H1 (cell line): ENCODE measurements around the gene GDPD4. TPM values are rescaled to one million over a fixed set of nuclear protein-coding genes. Genes with fewer than 3 reads are reported as not detected.

Experiments used
- CTCF ChIA-PET: fragments of 300-600 bp; sonication (Branson Sonifier 250); formaldehyde crosslinking; loops from one replicate; lab custom pipeline; 2021; ENCODE audit not compliant: partially characterized antibody; lab: Charles Lee
- POLR2A ChIA-PET: fragments of 300-600 bp; sonication (Branson Sonifier 250); formaldehyde crosslinking; loops from one replicate; lab custom pipeline; 2021; ENCODE audit warnings: inconsistent platforms; ENCODE audit not compliant: partially characterized antibody; lab: Charles Lee
- DNase-seq, 2 experiments: peaks; one replicate each; pipeline versions ENCODE4 v3.0.0 to v3.0.0-alpha.2; 2010 to 2022; ENCODE audit warnings: low spot score in 2 of 2, low read depth in 1 of 2, mixed read lengths in 1 of 2
- FAIRE-seq: peaks from 2 replicates; lab custom pipeline; 2011; peaks lifted over from hg19 to GRCh38; lab: Jason Lieb, UNC
- H2AFZ ChIP-seq: 2 replicates; pipeline ENCODE4 v1.8.1; 2012; ENCODE audit warnings: low read length, inconsistent platforms
- H2AK5ac ChIP-seq: 2 replicates; pipeline ENCODE4 v1.6.1; 2013; ENCODE audit warnings: low read depth, low read length
- H2BK120ac ChIP-seq: replicated peaks from 2 replicates; pipeline ENCODE3; 2013; ENCODE audit warnings: low read depth, low read length, inconsistent platforms
- H2BK12ac ChIP-seq: 2 replicates; pipeline ENCODE4 v1.6.1; 2013; ENCODE audit warnings: low read depth, low read length
- H2BK15ac ChIP-seq: 2 replicates; pipeline ENCODE4 v1.6.1; 2013; ENCODE audit warnings: low read length
- H2BK20ac ChIP-seq: 2 replicates; pipeline ENCODE4 v1.6.1; 2013; ENCODE audit warnings: low read length
- H2BK5ac ChIP-seq: 2 replicates; pipeline ENCODE4 v1.6.1; 2013; ENCODE audit warnings: low read depth, low read length
- H3K14ac ChIP-seq: 2 replicates; pipeline ENCODE4 v1.6.1; 2013; ENCODE audit warnings: inconsistent platforms; ENCODE audit not compliant: insufficient read length
- H3K18ac ChIP-seq: 2 replicates; pipeline ENCODE4 v1.6.1; 2013; ENCODE audit warnings: low read length; ENCODE audit errors: extremely low read depth
- H3K23ac ChIP-seq: 2 replicates; pipeline ENCODE4 v1.6.1; 2013; ENCODE audit warnings: inconsistent platforms; ENCODE audit not compliant: insufficient read length
- H3K23me2 ChIP-seq: 2 replicates; pipeline ENCODE4 v1.6.1; 2013; ENCODE audit warnings: low read depth, low read length
- H3K27ac ChIP-seq: 2 replicates; pipeline ENCODE4 v1.6.1; 2011; ENCODE audit warnings: low read depth, low read length, inconsistent platforms
- H3K27me3 ChIP-seq, 4 experiments: replicated peaks in 1 of 4; 1 replicate in 1 of 4; 2 replicates in 3 of 4; pipeline versions ENCODE4 v1.6.1 to v1.8.1; 2011 to 2013; ENCODE audit warnings: low read length in 3 of 4, mild to moderate bottlenecking in 3 of 4, inconsistent platforms in 2 of 4, mixed read lengths in 2 of 4, moderate library complexity in 1 of 4; ENCODE audit not compliant: control insufficient read depth in 3 of 4, insufficient read depth in 3 of 4; ENCODE audit errors: extremely low read depth in 1 of 4
- H3K36me3 ChIP-seq, 4 experiments: 2 replicates each; pipeline versions ENCODE4 v1.6.1 to v1.8.1; 2011 to 2013; ENCODE audit warnings: mild to moderate bottlenecking in 4 of 4, low read length in 3 of 4, moderate library complexity in 2 of 4, control low read depth in 1 of 4, inconsistent platforms in 1 of 4; ENCODE audit not compliant: insufficient read depth in 4 of 4, control insufficient read depth in 2 of 4
- H3K4ac ChIP-seq: replicated peaks from 2 replicates; pipeline ENCODE3; 2013; ENCODE audit warnings: low read length, low read depth, mixed read lengths, inconsistent platforms; ENCODE audit not compliant: insufficient read length
- H3K4me1 ChIP-seq, 4 experiments: replicated peaks in 1 of 4; 1 replicate in 1 of 4; 2 replicates in 3 of 4; pipeline versions ENCODE4 v1.6.1 to v1.8.1; 2011 to 2013; ENCODE audit warnings: low read length in 3 of 4, inconsistent platforms in 2 of 4, mixed read lengths in 1 of 4; ENCODE audit not compliant: insufficient read depth in 4 of 4, control insufficient read depth in 3 of 4
- H3K4me2 ChIP-seq, 2 experiments: 2 replicates each; pipeline versions ENCODE4 v1.6.1 to v1.8.1; 2011 to 2013; ENCODE audit warnings: low read depth in 2 of 2, low read length in 2 of 2, control low read depth in 1 of 2, inconsistent platforms in 1 of 2, mild to moderate bottlenecking in 1 of 2; ENCODE audit not compliant: insufficient read depth in 1 of 2
- H3K4me3 ChIP-seq, 4 experiments: fragments of 200-600, 300-600 bp in 1 of 4; sonication (generic), shearing (Covaris generic), sonication (Bioruptor Twin) in 1 of 4; 2 replicates each; pipeline versions ENCODE4 v1.5.1 to v1.8.1; 2011 to 2016; ENCODE audit warnings: low read length in 4 of 4, low read depth in 3 of 4, control low read depth in 2 of 4, inconsistent platforms in 2 of 4, mild to moderate bottlenecking in 2 of 4, mixed read lengths in 1 of 4, moderate library complexity in 1 of 4; ENCODE audit not compliant: insufficient read depth in 2 of 4; ENCODE audit errors: extremely low read depth in 1 of 4
- H3K56ac ChIP-seq: replicated peaks from 2 replicates; pipeline ENCODE3; 2013; ENCODE audit warnings: low read depth, mild to moderate bottlenecking, mixed read lengths, low read length, inconsistent platforms; ENCODE audit not compliant: insufficient read length
- H3K79me1 ChIP-seq: 2 replicates; pipeline ENCODE4 v1.6.1; 2013; ENCODE audit warnings: low read depth, low read length, control low read depth
- H3K79me2 ChIP-seq, 2 experiments: 2 replicates each; pipeline versions ENCODE4 v1.6.1 to v1.8.1; 2012 to 2013; ENCODE audit warnings: low read length in 2 of 2, mild to moderate bottlenecking in 2 of 2, inconsistent platforms in 1 of 2; ENCODE audit not compliant: insufficient read depth in 2 of 2, control insufficient read depth in 1 of 2
- H3K9ac ChIP-seq, 4 experiments: replicated peaks in 1 of 4; 1 replicate in 1 of 4; 2 replicates in 3 of 4; pipeline versions ENCODE4 v1.6.1 to v1.8.1; 2011 to 2013; ENCODE audit warnings: low read depth in 3 of 4, low read length in 3 of 4, control low read depth in 2 of 4, mild to moderate bottlenecking in 2 of 4, moderate library complexity in 2 of 4, inconsistent platforms in 1 of 4; ENCODE audit errors: extremely low read depth in 1 of 4
- H3K9me3 ChIP-seq, 2 experiments: 2 replicates each; pipeline versions ENCODE4 v1.6.1 to v1.8.1; 2012 to 2013; ENCODE audit warnings: mild to moderate bottlenecking in 2 of 2, moderate library complexity in 2 of 2, control low read depth in 1 of 2, inconsistent platforms in 1 of 2, low read depth in 1 of 2, low read length in 1 of 2, mixed read lengths in 1 of 2; ENCODE audit not compliant: insufficient read depth in 2 of 2
- H4K20me1 ChIP-seq, 2 experiments: replicated peaks in 1 of 2; 2 replicates each; pipeline versions ENCODE3 to v1.8.1; 2011 to 2013; ENCODE audit warnings: inconsistent platforms in 2 of 2, low read length in 2 of 2, mild to moderate bottlenecking in 1 of 2; ENCODE audit not compliant: insufficient read depth in 2 of 2, control insufficient read depth in 1 of 2
- H4K5ac ChIP-seq: 2 replicates; pipeline ENCODE4 v1.6.1; 2013; ENCODE audit warnings: low read length, low read depth, mixed read lengths, inconsistent platforms; ENCODE audit not compliant: insufficient read length
- H4K8ac ChIP-seq: 2 replicates; pipeline ENCODE4 v1.8.0; 2013; ENCODE audit warnings: mild to moderate bottlenecking, moderate library complexity, low read length, inconsistent platforms; ENCODE audit not compliant: insufficient read depth; ENCODE audit errors: extremely low read depth
- H4K91ac ChIP-seq: replicated peaks from 2 replicates; pipeline ENCODE3; 2013; ENCODE audit warnings: low read length, mixed read lengths, inconsistent platforms; ENCODE audit not compliant: insufficient read length
- ASH2L ChIP-seq: fragments of 200-600, 300-600 bp; sonication (generic); IDR thresholded peaks from one replicate; pipeline ENCODE4 v1.7.1; 2017; ENCODE audit warnings: low read length
- CBX8 ChIP-seq: fragments of 300-800, 300-1000 bp; sonication (generic); IDR thresholded peaks from 2 replicates; pipeline ENCODE4 v1.7.1; 2016; ENCODE audit warnings: low read depth, low read length, borderline replicate concordance
- CEBPB ChIP-seq: IDR thresholded peaks from 2 replicates; pipeline ENCODE4 v1.6.1; 2012; ENCODE audit warnings: low read depth, low read length
- CHD2 ChIP-seq: IDR thresholded peaks from 2 replicates; pipeline ENCODE4 v1.6.1; 2012; ENCODE audit warnings: low read length, improper control_type of control experiment
- CREB1 ChIP-seq: IDR thresholded peaks from 2 replicates; pipeline ENCODE4 v1.6.1; 2012; ENCODE audit warnings: inconsistent platforms
- GTF2F1 ChIP-seq: IDR thresholded peaks from 2 replicates; pipeline ENCODE4 v1.6.1; 2012; ENCODE audit warnings: low read depth, low read length, improper control_type of control experiment, borderline replicate concordance
- KDM4A ChIP-seq: IDR thresholded peaks from one replicate; pipeline ENCODE4 v1.7.1; 2012; ENCODE audit warnings: low read depth, mild to moderate bottlenecking, moderate library complexity, low read length, inconsistent platforms; ENCODE audit not compliant: severe bottlenecking
- NANOG ChIP-seq: IDR thresholded peaks from 2 replicates; pipeline ENCODE4 v1.6.1; 2011; ENCODE audit warnings: low read length, low read depth, mild to moderate bottlenecking, inconsistent platforms; ENCODE audit not compliant: insufficient read depth, poor library complexity, severe bottlenecking
- RBBP5 ChIP-seq: IDR thresholded peaks from 2 replicates; pipeline ENCODE4 v1.7.1; 2012; ENCODE audit warnings: low read depth, mild to moderate bottlenecking, inconsistent platforms, low read length, moderate library complexity, borderline replicate concordance
- SAP30 ChIP-seq: fragments of 300-600 bp; sonication (generic); IDR thresholded peaks from 2 replicates; pipeline ENCODE4 v1.7.1; 2012; ENCODE audit warnings: low read length, moderate library complexity, mild to moderate bottlenecking, inconsistent platforms; ENCODE audit not compliant: insufficient read depth, insufficient replicate concordance
- SIX5 ChIP-seq: IDR thresholded peaks from 2 replicates; pipeline ENCODE4 v1.6.1; 2011; ENCODE audit warnings: mild to moderate bottlenecking, low read depth, low read length
- SP1 ChIP-seq: IDR thresholded peaks from 2 replicates; pipeline ENCODE4 v1.6.1; 2011; ENCODE audit warnings: low read depth, low read length
- SRF ChIP-seq: IDR thresholded peaks from 2 replicates; pipeline ENCODE4 v1.6.1; 2011; ENCODE audit warnings: mild to moderate bottlenecking, low read depth, low read length, moderate library complexity
- TAF1 ChIP-seq: IDR thresholded peaks from 2 replicates; pipeline ENCODE4 v1.6.1; 2011; ENCODE audit warnings: mild to moderate bottlenecking, low read depth, low read length
- WGBS, 2 experiments: shearing (Covaris generic) in 1 of 2; methylation state at CpG; one replicate each; pipeline versions ENCODE4 v1.1.6 to v1.1.7; 2013 to 2015; ENCODE audit warnings: low lambda C conversion rate in 2 of 2, mixed read lengths in 2 of 2, inconsistent platforms in 1 of 2, low coverage in 1 of 2, missing lambda C conversion rate in 1 of 2; ENCODE audit not compliant: insufficient replicate concordance in 2 of 2, insufficient coverage in 1 of 2, insufficient read length in 1 of 2; ENCODE audit errors: extremely low coverage in 1 of 2, missing lambda C conversion rate in 1 of 2; 5-methylcytosine and 5-hydroxymethylcytosine counted together
- polyA plus RNA-seq, 7 experiments: library from polyadenylated mRNA; depleted of rRNA in 3 of 7; stranded (reverse) in 5 of 7; unstranded in 2 of 7; fragments of >200 nt in 5 of 7; fragments of 200-250 nt in 2 of 7; gene quantifications; 1 replicate in 5 of 7; 2 replicates in 1 of 7; 4 replicates in 1 of 7; pipeline versions ENCODE4 v1.2.1 to v1.2.3, GENCODE V29; 2011 to 2013; ENCODE audit warnings: missing spikeins in 2 of 7, mixed read lengths in 2 of 7
- total RNA-seq: library from RNA; stranded (reverse); fragmentation: NEBNext Ultra II Directional; extraction: Animal tissue kit (Norgen Biotek cat#: 25700); gene quantifications from 2 replicates; pipeline ENCODE4 v1.2.1, GENCODE V29; 2021

GDPD4 gene
- total and polyA plus RNA-seq, 2 of the 8 experiments (the other 6 are each of a cell fraction or from before 2014, with no cell fraction given) = not detected

DNA sequence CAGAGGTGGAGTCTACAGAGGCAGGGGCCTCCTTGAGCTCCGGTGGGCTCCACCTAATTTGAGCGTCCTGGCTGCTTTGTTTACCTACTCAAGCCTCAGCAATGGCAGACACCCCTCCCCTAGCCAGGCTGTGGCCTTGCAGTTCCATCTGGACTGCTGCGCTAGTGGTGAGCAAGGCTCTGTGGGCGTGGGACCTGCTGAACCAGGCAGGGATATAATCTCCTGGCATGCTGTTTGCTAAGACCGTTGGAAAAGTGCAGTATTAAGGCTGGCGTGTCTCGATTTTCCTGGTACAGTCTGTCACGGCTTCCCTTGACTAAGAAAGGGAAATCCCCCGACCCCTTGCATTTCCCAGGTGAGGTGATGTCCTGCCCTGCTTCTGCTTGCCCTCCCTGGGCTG, 77.7 kb downstream of the GDPD4 start:
- Histone ChIP-seq H3K4me1 (no peaks in the 10 kb centered on the region), H3K4me2 (no peak overlapping the region), H4K8ac (no peak overlapping the region), H4K91ac (no peak overlapping the region), H3K36me3 (no peaks in the 10 kb centered on the region; a peak in 1 of 8 replicates), H3K79me2 (no peaks in the 10 kb centered on the region), H4K5ac (no peak overlapping the region), H3K9me3 (no peaks in the 10 kb centered on the region), H3K56ac (no peak overlapping the region), H3K18ac (no peak overlapping the region), H2BK5ac (no peak overlapping the region), H2BK15ac (no peak overlapping the region), H3K4me3 (no peak overlapping the region), H3K23me2 (no peaks in the 10 kb centered on the region), H3K9ac (no peak overlapping the region), H2BK120ac (no peak overlapping the region), H3K27me3 (no peaks in the 10 kb centered on the region), H3K79me1 (no peaks in the 10 kb centered on the region), H2BK12ac (no peak overlapping the region), H2AK5ac (no peak overlapping the region), H3K4ac (no peak overlapping the region), H3K14ac (no peak overlapping the region), H3K27ac (no peak overlapping the region), H3K23ac (no peak overlapping the region), H2AFZ (no peak overlapping the region), H2BK20ac (no peak overlapping the region), H4K20me1 (no peaks in the 10 kb centered on the region)
- FAIRE-seq (no peak), DNase-seq (no peak)
- WGBS, 2 experiments = 75% methylated on average over 9 of the region's 9 CpGs; no CpG with 5 or more reads in 1 of the 2 experiments
- ChIA-PET CTCF (interaction anchor here (1.0 to 1.2 kb wide), 4 partner anchors 8 to 97 kb away, joined by 3 to 6 read pairs (median 4); no protein-coding TSS in a partner anchor), POLR2A (no interaction called here)
- TF ChIP-seq CHD2 (no peak), KDM4A (no peak), NANOG (no peak), RBBP5 (no peak), SP1 (no peak), CBX8 (no peak), CREB1 (no peak), ASH2L (no peak), SRF (no peak), TAF1 (no peak), CEBPB (no peak), SIX5 (no peak), GTF2F1 (no peak), SAP30 (no peak)
